ENCODE data around the gene NEDD4L.

NEDD4L gene

DNA sequence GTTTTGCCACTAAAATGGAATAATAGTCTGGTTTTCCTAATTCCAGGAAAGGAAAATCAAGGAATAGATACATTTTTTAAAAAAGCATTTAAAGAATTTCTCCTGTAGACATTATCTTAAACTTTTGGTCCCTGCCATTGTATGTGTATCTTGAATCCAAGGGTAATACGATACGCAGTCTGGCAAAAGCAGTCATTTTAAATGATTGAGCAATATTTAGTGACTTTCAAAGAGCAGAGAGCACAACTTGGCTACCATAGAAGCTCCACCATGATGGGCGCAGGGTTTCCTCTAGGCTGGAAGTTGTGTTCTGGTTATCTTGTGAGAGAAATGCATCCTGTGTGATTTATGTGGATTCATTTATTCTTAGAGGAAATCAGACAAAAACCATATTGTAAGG is 92.9 kb downstream of the NEDD4L start:
- POLR2A ChIA-PET: no interaction called here
- H3K4me3 ChIP-seq (ENCODE audit: low read depth, low read length): no peak overlapping the region
- TF ChIP-seq, protein P1, sequence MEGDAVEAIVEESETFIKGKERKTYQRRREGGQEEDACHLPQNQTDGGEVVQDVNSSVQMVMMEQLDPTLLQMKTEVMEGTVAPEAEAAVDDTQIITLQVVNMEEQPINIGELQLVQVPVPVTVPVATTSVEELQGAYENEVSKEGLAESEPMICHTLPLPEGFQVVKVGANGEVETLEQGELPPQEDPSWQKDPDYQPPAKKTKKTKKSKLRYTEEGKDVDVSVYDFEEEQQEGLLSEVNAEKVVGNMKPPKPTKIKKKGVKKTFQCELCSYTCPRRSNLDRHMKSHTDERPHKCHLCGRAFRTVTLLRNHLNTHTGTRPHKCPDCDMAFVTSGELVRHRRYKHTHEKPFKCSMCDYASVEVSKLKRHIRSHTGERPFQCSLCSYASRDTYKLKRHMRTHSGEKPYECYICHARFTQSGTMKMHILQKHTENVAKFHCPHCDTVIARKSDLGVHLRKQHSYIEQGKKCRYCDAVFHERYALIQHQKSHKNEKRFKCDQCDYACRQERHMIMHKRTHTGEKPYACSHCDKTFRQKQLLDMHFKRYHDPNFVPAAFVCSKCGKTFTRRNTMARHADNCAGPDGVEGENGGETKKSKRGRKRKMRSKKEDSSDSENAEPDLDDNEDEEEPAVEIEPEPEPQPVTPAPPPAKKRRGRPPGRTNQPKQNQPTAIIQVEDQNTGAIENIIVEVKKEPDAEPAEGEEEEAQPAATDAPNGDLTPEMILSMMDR (IDR thresholded peaks at IDR 0.05; ENCODE audit: insufficient read depth, low read length, missing control alignments): no peak
- DNase-seq (ENCODE audit: low read depth, low spot score): no peak
- CTCF ChIA-PET: interaction anchor here (1.0 to 7.7 kb wide), 16 partner anchors 9 to 627 kb away, joined by 3 to 80 read pairs (median 6); no protein-coding TSS in a partner anchor

DNA sequence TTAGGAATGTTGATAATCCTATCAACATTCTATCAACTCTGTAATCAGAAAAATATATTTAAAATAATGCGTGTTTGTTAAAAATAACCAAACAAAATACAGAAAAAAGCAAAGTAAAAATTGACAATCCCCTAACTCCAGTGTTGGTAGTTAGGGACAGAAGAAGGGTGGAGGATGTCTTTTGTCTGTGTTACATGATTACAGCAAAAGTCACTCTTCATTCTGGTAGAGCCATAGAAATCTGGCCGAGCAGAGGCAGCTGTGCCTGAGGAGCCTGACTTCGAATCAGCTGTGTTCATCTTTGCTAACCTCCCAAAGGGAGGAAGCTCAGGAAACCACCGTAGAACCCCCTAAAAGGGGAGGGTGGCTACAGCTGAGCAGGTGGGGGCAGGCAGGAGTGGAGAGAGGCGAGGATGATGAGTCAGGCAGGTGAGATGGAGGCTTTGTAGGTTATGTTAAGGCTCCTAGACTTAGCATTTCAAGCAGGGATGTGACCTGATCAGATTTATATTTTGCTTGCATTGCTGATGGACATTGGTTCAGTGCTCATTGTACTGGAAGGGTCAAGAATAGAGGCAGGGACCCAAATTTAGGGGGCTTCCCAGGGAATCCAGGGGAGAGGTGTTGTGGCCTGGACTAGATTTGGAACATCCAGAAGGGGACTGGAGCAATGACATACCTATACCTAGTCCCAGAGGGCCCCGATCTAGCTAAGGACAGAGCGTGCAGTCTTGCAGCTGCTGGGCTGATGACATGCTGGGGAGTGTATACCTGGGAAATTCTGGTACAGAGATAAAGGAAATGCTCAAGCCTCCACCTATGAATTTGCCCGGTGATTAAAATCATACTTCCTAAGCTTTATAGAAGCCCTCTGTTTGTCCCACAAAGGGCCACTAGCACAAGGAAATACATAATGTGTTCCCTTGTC is 95.7 kb downstream of the NEDD4L start:
- TF ChIP-seq, protein P1 (IDR thresholded peaks at IDR 0.05; ENCODE audit: insufficient read depth, low read length, missing control alignments): no peak
- CTCF ChIA-PET: no interaction called here
- POLR2A ChIA-PET: no interaction called here
- DNase-seq (ENCODE audit: low read depth, low spot score): no peak
- H3K4me3 ChIP-seq (ENCODE audit: low read depth, low read length): no peak overlapping the region

DNA sequence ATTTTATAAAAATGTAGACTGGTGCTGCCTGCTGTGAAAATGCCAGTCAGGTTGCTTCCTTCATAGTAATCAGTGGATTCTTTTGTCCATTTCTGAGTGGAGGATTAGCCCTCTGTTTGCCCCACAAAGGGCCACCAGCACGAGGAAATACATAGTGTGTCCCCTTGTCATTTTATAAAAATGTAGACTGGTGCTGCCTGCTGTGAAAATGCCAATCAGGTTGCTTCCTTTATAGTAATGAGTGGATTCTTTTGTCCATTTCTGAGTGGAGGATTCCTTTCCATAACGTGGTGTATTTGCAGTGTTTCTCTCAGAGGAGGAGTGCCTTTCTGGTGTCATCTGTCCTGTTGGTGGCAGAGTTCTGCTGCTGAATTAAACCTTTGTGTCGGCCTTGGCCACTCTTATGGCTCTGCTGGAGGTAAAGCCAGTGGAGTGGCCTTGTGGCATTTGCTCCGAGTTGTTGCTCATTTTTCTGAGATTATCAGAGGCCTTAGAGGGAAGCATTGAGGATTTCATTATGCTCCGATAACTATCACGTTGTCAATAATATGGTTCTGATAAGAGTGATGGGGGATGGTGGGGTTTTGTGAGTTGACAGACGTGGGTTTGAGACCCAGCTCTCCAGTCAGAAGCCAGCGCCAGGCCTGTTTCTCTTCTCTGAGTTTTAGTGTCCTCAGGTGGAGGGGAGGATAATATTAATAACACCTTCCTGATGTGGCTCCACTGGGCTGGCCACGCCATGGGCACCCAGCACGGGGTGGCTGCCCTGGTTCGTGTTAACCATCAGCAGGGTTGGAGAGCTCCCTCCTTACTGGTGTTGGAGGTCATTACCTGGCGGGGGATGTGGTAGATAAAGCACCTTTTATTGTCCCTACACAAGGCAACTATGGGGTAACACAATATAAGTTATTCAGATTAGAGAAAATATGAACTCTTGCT is 96.6 kb downstream of the NEDD4L start:
- TF ChIP-seq, protein P1 (IDR thresholded peaks at IDR 0.05; ENCODE audit: insufficient read depth, low read length, missing control alignments): no peak
- no peak overlapping the region for H3K4me3 ChIP-seq (ENCODE audit: low read depth, low read length)
- POLR2A ChIA-PET: no interaction called here
- CTCF ChIA-PET: interaction anchor here (1.2 to 2.2 kb wide), 2 partner anchors 19 to 41 kb away, joined by 3 to 8 read pairs; no protein-coding TSS in a partner anchor
- DNase-seq (ENCODE audit: low read depth, low spot score): no peak

DNA sequence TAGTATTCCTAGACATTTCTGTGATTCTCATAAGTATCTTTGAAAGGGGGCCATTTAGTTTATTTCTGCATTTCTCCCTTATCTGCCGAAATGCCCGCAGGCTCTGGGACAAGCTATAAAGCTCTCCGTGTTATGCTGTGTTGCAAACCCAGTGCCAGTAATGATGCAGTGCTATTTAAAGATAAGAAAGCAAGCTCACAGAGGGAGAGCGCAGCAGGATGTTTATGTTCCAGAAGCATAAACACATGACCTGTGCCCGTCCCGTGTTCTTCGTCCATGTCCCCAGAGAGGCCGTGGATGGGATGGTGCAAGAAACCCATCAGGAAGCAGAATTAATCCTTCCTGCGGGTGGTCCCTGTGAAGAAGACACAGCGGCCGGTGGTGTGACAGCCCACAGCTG is 99.4 kb downstream of the NEDD4L start:
- ChIA-PET CTCF (interaction anchor here (1.0 to 1.8 kb wide), 4 partner anchors 8 to 22 kb away, joined by 3 to 7 read pairs (median 4); no protein-coding TSS in a partner anchor), POLR2A (no interaction called here)
- H3K4me3 ChIP-seq (ENCODE audit: low read depth, low read length): no peak overlapping the region

DNA sequence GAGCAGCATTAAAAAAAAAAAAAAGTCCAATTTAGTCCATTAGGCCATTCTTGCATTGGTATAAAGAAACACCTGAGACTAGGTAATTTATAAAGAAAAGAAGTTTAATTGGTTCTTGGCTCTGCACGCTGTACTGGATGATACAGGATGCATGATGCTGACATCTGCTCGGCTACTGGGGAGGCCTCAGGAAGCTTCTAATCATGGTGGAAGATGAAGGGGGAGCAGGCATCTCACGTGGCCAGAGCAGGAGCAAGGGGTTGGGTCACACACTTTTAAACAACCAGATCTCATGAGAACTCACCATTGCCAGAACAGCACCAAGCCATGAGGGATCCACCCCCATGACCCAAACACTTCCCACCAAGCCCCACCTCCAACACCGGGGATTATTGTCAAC is 100.1 kb downstream of the NEDD4L start:
- ChIA-PET CTCF (interaction anchor here (0.6 to 1.8 kb wide), 4 partner anchors 9 to 22 kb away, joined by 3 to 7 read pairs (median 4); no protein-coding TSS in a partner anchor), POLR2A (no interaction called here)
- TF ChIP-seq, protein P1 (IDR thresholded peaks at IDR 0.05; ENCODE audit: insufficient read depth, low read length, missing control alignments): no peak
- DNase-seq (ENCODE audit: low read depth, low spot score): no peak
- no peak overlapping the region for H3K4me3 ChIP-seq (ENCODE audit: low read depth, low read length)

More for the DNA sequence above, 99.4 kb downstream of the NEDD4L start:
- no peak for DNase-seq (ENCODE audit: low read depth, low spot score)
- TF ChIP-seq, protein P1 (IDR thresholded peaks at IDR 0.05; ENCODE audit: insufficient read depth, low read length, missing control alignments): no peak

Data from AG04449 (cell line).